GM13976 (cell line): Measurements from ENCODE around the gene COBL.

Source experiments
- DNase-seq: peaks from one replicate; pipeline ENCODE4 v3.0.0; 2012; ENCODE audit warnings: low spot score
- CTCF ChIP-seq: IDR thresholded peaks from 2 replicates; pipeline ENCODE4 v1.5.1; 2012; ENCODE audit warnings: borderline replicate concordance, mild to moderate bottlenecking; ENCODE audit not compliant: insufficient read depth; ENCODE audit errors: extremely low read depth, missing control alignments, control extremely low read depth
- in situ Hi-C: fragments of 300-500 bp; cut with MboI; formaldehyde crosslinking; loops from one replicate; pipeline ENCODE4 v1.12.0; 2022; ENCODE audit warnings: low sequenced_read_pairs, mixed read lengths, inconsistent platforms; ENCODE audit not compliant: unreplicated experiment

The COBL gene

GRCh38 chr7:51270965-51271364 lies 45.6 kb downstream of the COBL start:
- in situ Hi-C loops, result no loop called here
- TF ChIP-seq CTCF, result no peak
- DNase-seq, result no peak

GRCh38 chr7:51269911-51270310 lies 46.7 kb downstream of the COBL start:
- in situ Hi-C loops, result no loop called here
- TF ChIP-seq CTCF, result no peak
- DNase-seq, result no peak

GRCh38 chr7:51269321-51269720 lies 47.3 kb downstream of the COBL start:
- in situ Hi-C loops, result no loop called here
- TF ChIP-seq CTCF, result no peak
- DNase-seq, result no peak

GRCh38 chr7:51268859-51269258 lies 47.8 kb downstream of the COBL start:
- no peak for TF ChIP-seq CTCF
- in situ Hi-C loops, result no loop called here
- no peak for DNase-seq

- no peak for DNase-seq
- TF ChIP-seq CTCF, result no peak
- in situ Hi-C loops, result no loop called here
Measured at GRCh38 chr7:51267169-51267568, 49.4 kb downstream of the COBL start.

- in situ Hi-C loops, result no loop called here
- no peak for TF ChIP-seq CTCF
- no peak for DNase-seq
Measured at GRCh38 chr7:51265066-51265907, 51.3 kb downstream of the COBL start.
